HCT116 (cell line): ENCODE data around the gene TBC1D16. TPM values are rescaled to one million over a fixed set of nuclear protein-coding genes. Genes with fewer than 3 reads are reported as not detected.

Source experiments
- ATAC-seq: fragments of 200-7000 bp; cut with Tn5 transposase; 2 replicates; pipeline ENCODE4 v1.9.1; 2020; ENCODE audit warnings: mild to moderate bottlenecking, moderate library complexity
- BruUV-seq: library from RNA; stranded (reverse); fragments of 400-500 nt; replicated peaks from 2 replicates; lab custom pipeline; 2021; lab: Mats Ljungman, UMichigan
- CTCF ChIA-PET: fragments of 300-600 bp; sonication (Branson Sonifier 250); formaldehyde crosslinking; loops from one replicate; lab custom pipeline; 2021; ENCODE audit warnings: antibody characterized with exemption; lab: Charles Lee
- POLR2A ChIA-PET: fragments of 300-600, 350-600 bp; sonication (Branson Sonifier 250); formaldehyde crosslinking; loops from one replicate; lab custom pipeline; 2021; ENCODE audit warnings: antibody characterized with exemption; lab: Charles Lee
- RAD21 ChIA-PET, 2 experiments: fragments of 300-600 bp; sonication (Branson Sonifier 250); formaldehyde crosslinking; loops; one replicate each; lab custom pipeline; 2023; ENCODE audit warnings: low total read pairs in 2 of 2; ENCODE audit not compliant: uncharacterized antibody in 2 of 2, unreplicated experiment in 2 of 2, low non-redundant PET in 1 of 2; lab: Charles Lee
- DNase-seq: peaks from one replicate; pipeline ENCODE4 v3.0.0-alpha.2; 2010; ENCODE audit warnings: low read depth, low spot score
- H2AFZ ChIP-seq: fragments of 200-600 bp; shearing (Covaris generic), sonication (generic); 2 replicates; pipeline ENCODE4 v1.6.1; 2017; ENCODE audit warnings: low read depth, mixed run types, mixed read lengths, antibody characterized with exemption, low read length; ENCODE audit not compliant: poor library complexity, severe bottlenecking
- H3K27ac ChIP-seq: 2 replicates; pipeline ENCODE4 v1.5.1; 2012; ENCODE audit warnings: low read depth, low read length
- H3K27me3 ChIP-seq: fragments of 200-600 bp; sonication (generic); 2 replicates; pipeline ENCODE4 v1.6.1; 2016; ENCODE audit warnings: mixed run types, low read length, mixed read lengths; ENCODE audit not compliant: insufficient read depth
- H3K36me3 ChIP-seq, 2 experiments: fragments of 200-500 bp in 1 of 2; fragments of 200-600 bp in 1 of 2; sonication (Bioruptor generic) in 1 of 2; sonication (generic) in 1 of 2; 2 replicates each; pipeline versions ENCODE4 v1.5.1 to v1.6.1; 2014 to 2016; ENCODE audit warnings: low read length in 2 of 2, inconsistent platforms in 1 of 2, mixed read lengths in 1 of 2, mixed run types in 1 of 2; ENCODE audit not compliant: insufficient read depth in 2 of 2, control insufficient read depth in 1 of 2
- H3K4me1 ChIP-seq, 2 experiments: fragments of 200-600 bp in 1 of 2; sonication (generic) in 1 of 2; 2 replicates each; pipeline versions ENCODE4 v1.5.1 to v1.6.1; 2012 to 2017; ENCODE audit warnings: low read length in 2 of 2, inconsistent platforms in 1 of 2, mild to moderate bottlenecking in 1 of 2, mixed read lengths in 1 of 2, mixed run types in 1 of 2, moderate library complexity in 1 of 2; ENCODE audit not compliant: insufficient read depth in 2 of 2, control insufficient read depth in 1 of 2
- H3K4me2 ChIP-seq: fragments of 200-600 bp; sonication (generic); 2 replicates; pipeline ENCODE4 v1.6.1; 2017; ENCODE audit warnings: mixed run types, low read length, mixed read lengths
- H3K4me3 ChIP-seq, 2 experiments: fragments of 200-600 bp in 1 of 2; sonication (generic) in 1 of 2; replicated peaks in 1 of 2; 2 replicates each; pipeline ENCODE4 v1.5.1; 2011 to 2016; ENCODE audit warnings: low read length in 2 of 2, control low read depth in 1 of 2, low read depth in 1 of 2, mild to moderate bottlenecking in 1 of 2, mixed read lengths in 1 of 2, mixed run types in 1 of 2
- H3K79me2 ChIP-seq: fragments of 200-600 bp; sonication (generic); 2 replicates; pipeline ENCODE4 v1.6.1; 2017; ENCODE audit warnings: mild to moderate bottlenecking, mixed run types, low read length, moderate library complexity, mixed read lengths; ENCODE audit not compliant: insufficient read depth
- H3K9ac ChIP-seq: fragments of 200-600 bp; sonication (generic); 2 replicates; pipeline ENCODE4 v1.6.1; 2016; ENCODE audit warnings: low read length, mixed read lengths
- H3K9me2 ChIP-seq: fragments of 200-600 bp; sonication (generic), shearing (Covaris generic); 2 replicates; pipeline ENCODE4 v1.6.1; 2017; ENCODE audit warnings: mixed run types, mild to moderate bottlenecking, moderate library complexity; ENCODE audit not compliant: insufficient read depth
- H3K9me3 ChIP-seq, 2 experiments: fragments of 200-500 bp in 1 of 2; fragments of 200-600 bp in 1 of 2; sonication (Bioruptor generic) in 1 of 2; sonication (generic) in 1 of 2; 2 replicates each; pipeline ENCODE4 v1.6.1; 2014 to 2017; ENCODE audit warnings: low read length in 2 of 2, mixed read lengths in 2 of 2, inconsistent platforms in 1 of 2, low read depth in 1 of 2, mild to moderate bottlenecking in 1 of 2, mixed run types in 1 of 2, moderate library complexity in 1 of 2; ENCODE audit not compliant: control insufficient read depth in 1 of 2, insufficient read depth in 1 of 2
- H4K20me1 ChIP-seq: fragments of 200-600 bp; sonication (generic), shearing (Covaris generic); 2 replicates; pipeline ENCODE4 v1.6.1; 2017; ENCODE audit warnings: mixed run types, mild to moderate bottlenecking, moderate library complexity; ENCODE audit not compliant: insufficient read depth
- CEBPB ChIP-seq: IDR thresholded peaks from 2 replicates; pipeline ENCODE4 v1.6.1; 2012; ENCODE audit warnings: low read depth
- ELF1 ChIP-seq: IDR thresholded peaks from 2 replicates; pipeline ENCODE4 v1.6.1; 2012; ENCODE audit warnings: low read depth, borderline replicate concordance
- EZH2 ChIP-seq: fragments of 200-600 bp; sonication (generic); IDR thresholded peaks from 2 replicates; pipeline ENCODE4 v1.6.1; 2017; ENCODE audit warnings: antibody characterized with exemption, mixed run types
- FOSL1 ChIP-seq: IDR thresholded peaks from 2 replicates; pipeline ENCODE4 v1.6.1; 2012; ENCODE audit warnings: low read depth
- JUND ChIP-seq: IDR thresholded peaks from 2 replicates; pipeline ENCODE4 v1.6.1; 2012
- POLR2A ChIP-seq: IDR thresholded peaks from 2 replicates; pipeline ENCODE4 v1.7.0; 2011; ENCODE audit warnings: borderline replicate concordance; ENCODE audit not compliant: insufficient read depth, insufficient read length; ENCODE audit errors: extremely low read depth
- POLR2AphosphoS5 ChIP-seq: IDR thresholded peaks from 2 replicates; pipeline ENCODE4 v1.6.1; 2011; ENCODE audit warnings: mild to moderate bottlenecking, low read depth, low read length, moderate library complexity
- RAD21 ChIP-seq: IDR thresholded peaks from 2 replicates; pipeline ENCODE4 v1.6.1; 2012; ENCODE audit warnings: low read depth, mild to moderate bottlenecking
- SIN3A ChIP-seq: IDR thresholded peaks from 2 replicates; pipeline ENCODE4 v1.6.1; 2012; ENCODE audit warnings: low read depth
- SP1 ChIP-seq: IDR thresholded peaks from 2 replicates; pipeline ENCODE4 v1.6.1; 2012; ENCODE audit warnings: low read depth
- SRF ChIP-seq: IDR thresholded peaks from 2 replicates; pipeline ENCODE4 v1.6.1; 2012; ENCODE audit warnings: low read depth
- TCF7L2 ChIP-seq: IDR thresholded peaks from 2 replicates; pipeline ENCODE4 v1.7.0; 2011; ENCODE audit warnings: borderline replicate concordance, inconsistent platforms; ENCODE audit not compliant: insufficient read depth, insufficient read length; ENCODE audit errors: extremely low read depth
- YY1 ChIP-seq: IDR thresholded peaks from 2 replicates; pipeline ENCODE4 v1.6.1; 2011; ENCODE audit warnings: low read length, low read depth, moderate library complexity, mild to moderate bottlenecking; ENCODE audit not compliant: insufficient replicate concordance; ENCODE audit errors: extremely low read depth
- ZFX ChIP-seq: fragments of 450-650 bp; IDR thresholded peaks from 2 replicates; pipeline ENCODE4 v1.6.1; 2017
- ZNF274 ChIP-seq: fragments of 200-500 bp; sonication (Bioruptor generic); IDR thresholded peaks from 2 replicates; pipeline ENCODE4 v1.6.1; 2014; ENCODE audit warnings: mild to moderate bottlenecking, low read depth, low read length, inconsistent platforms
- intact Hi-C: fragments of 100-400 bp; cut with micrococcal nuclease; formaldehyde crosslinking; loops from 2 replicates; pipeline ENCODE4 v1.10.0; 2022
- total RNA-seq: library from RNA; stranded (reverse); gene quantifications from one replicate; pipeline ENCODE4 v1.2.1, GENCODE V29; 2021; ENCODE audit not compliant: unreplicated experiment
- TF ChIP-seq, protein P1 (sequence below): IDR thresholded peaks from 2 replicates; pipeline ENCODE4 v1.6.1; 2012
- TF ChIP-seq, protein P2 (sequence below): IDR thresholded peaks from 2 replicates; pipeline ENCODE4 v1.6.1; 2012
- TF ChIP-seq, protein P3 (sequence below): IDR thresholded peaks from 2 replicates; pipeline ENCODE4 v1.6.1; 2012; ENCODE audit warnings: low read depth
- TF ChIP-seq, protein P4 (sequence below), 3 experiments: fragments of 200-600 bp in 1 of 3; sonication (generic) in 1 of 3; IDR thresholded peaks in 2 of 3; conservative IDR thresholded peaks in 1 of 3; 2 replicates each; pipeline ENCODE4 v1.5.1; 2012 to 2017; ENCODE audit warnings: low read depth in 2 of 3, low read length in 2 of 3, antibody characterized with exemption in 1 of 3, borderline replicate concordance in 1 of 3, control low read depth in 1 of 3, mild to moderate bottlenecking in 1 of 3, mixed read lengths in 1 of 3, mixed run types in 1 of 3, moderate library complexity in 1 of 3; ENCODE audit not compliant: insufficient read depth in 1 of 3

The TBC1D16 gene
- total RNA-seq, 1 experiment from 2014 or later = 31.1 TPM

DNA sequence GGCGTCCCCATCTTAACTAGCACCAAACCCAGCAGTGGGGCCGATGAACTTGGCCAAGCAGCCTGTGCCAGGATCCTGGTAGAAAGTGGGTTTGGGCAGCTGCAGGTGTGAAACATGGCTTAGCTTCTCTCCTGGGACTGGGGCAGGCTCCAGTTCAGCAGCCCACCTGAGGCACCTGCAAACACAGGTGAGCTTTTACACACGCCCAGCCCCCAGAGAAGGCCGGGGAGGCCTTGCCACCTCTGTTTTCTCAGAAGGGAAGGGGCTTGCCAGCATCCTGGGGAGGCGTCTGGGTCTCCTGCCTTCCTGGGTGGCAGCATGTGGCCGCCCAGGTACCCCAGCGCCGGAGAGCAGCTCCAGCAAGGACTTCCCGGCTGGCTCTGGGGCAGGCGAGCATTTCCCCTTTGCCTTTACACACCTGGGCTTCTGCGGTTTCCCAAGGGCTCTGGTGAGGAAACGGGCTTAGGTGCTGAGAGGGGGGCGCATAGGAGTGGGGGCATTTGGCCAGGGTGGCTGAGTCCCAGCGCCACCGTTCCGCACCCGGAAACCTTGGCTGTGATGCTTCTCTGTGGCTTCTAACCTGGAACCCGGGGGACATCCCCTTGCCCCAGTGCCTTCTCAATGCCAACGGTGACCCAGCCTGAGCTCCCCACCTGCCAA, 114.8 kb downstream of the TBC1D16 start:
- no peak for DNase-seq
- Histone ChIP-seq H3K9me3 (no peaks in the 10 kb centered on the region), H3K9me2 (no peaks in the 10 kb centered on the region), H4K20me1 (no peaks in the 10 kb centered on the region), H3K9ac (no peak overlapping the region), H3K4me1 (peaks cover 42% of the 10 kb centered on the region in 2 experiments), H3K36me3 (no peaks in the 10 kb centered on the region), H3K27me3 (no peaks in the 10 kb centered on the region), H3K79me2 (no peaks in the 10 kb centered on the region), H3K4me2 (no peak overlapping the region), H2AFZ (no peak overlapping the region), H3K27ac (no peak overlapping the region), H3K4me3 (no peak overlapping the region)
- TF ChIP-seq POLR2AphosphoS5 = no peak
- no peak for TF ChIP-seq CEBPB
- TF ChIP-seq YY1 = no peak
- TF ChIP-seq, protein P1, sequence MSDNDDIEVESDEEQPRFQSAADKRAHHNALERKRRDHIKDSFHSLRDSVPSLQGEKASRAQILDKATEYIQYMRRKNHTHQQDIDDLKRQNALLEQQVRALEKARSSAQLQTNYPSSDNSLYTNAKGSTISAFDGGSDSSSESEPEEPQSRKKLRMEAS = no peak
- TF ChIP-seq JUND = no peak
- no peak for TF ChIP-seq ZNF274
- TF ChIP-seq EZH2 = no peak
- TF ChIP-seq FOSL1 = no peak
- no peak for TF ChIP-seq SIN3A
- TF ChIP-seq, protein P2, sequence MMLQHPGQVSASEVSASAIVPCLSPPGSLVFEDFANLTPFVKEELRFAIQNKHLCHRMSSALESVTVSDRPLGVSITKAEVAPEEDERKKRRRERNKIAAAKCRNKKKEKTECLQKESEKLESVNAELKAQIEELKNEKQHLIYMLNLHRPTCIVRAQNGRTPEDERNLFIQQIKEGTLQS = no peak
- TF ChIP-seq RAD21 = no peak
- TF ChIP-seq, protein P3, sequence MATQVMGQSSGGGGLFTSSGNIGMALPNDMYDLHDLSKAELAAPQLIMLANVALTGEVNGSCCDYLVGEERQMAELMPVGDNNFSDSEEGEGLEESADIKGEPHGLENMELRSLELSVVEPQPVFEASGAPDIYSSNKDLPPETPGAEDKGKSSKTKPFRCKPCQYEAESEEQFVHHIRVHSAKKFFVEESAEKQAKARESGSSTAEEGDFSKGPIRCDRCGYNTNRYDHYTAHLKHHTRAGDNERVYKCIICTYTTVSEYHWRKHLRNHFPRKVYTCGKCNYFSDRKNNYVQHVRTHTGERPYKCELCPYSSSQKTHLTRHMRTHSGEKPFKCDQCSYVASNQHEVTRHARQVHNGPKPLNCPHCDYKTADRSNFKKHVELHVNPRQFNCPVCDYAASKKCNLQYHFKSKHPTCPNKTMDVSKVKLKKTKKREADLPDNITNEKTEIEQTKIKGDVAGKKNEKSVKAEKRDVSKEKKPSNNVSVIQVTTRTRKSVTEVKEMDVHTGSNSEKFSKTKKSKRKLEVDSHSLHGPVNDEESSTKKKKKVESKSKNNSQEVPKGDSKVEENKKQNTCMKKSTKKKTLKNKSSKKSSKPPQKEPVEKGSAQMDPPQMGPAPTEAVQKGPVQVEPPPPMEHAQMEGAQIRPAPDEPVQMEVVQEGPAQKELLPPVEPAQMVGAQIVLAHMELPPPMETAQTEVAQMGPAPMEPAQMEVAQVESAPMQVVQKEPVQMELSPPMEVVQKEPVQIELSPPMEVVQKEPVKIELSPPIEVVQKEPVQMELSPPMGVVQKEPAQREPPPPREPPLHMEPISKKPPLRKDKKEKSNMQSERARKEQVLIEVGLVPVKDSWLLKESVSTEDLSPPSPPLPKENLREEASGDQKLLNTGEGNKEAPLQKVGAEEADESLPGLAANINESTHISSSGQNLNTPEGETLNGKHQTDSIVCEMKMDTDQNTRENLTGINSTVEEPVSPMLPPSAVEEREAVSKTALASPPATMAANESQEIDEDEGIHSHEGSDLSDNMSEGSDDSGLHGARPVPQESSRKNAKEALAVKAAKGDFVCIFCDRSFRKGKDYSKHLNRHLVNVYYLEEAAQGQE = no peak
- TF ChIP-seq ELF1 = no peak
- no peak for TF ChIP-seq SRF
- TF ChIP-seq TCF7L2 = no peak
- TF ChIP-seq, protein P4, sequence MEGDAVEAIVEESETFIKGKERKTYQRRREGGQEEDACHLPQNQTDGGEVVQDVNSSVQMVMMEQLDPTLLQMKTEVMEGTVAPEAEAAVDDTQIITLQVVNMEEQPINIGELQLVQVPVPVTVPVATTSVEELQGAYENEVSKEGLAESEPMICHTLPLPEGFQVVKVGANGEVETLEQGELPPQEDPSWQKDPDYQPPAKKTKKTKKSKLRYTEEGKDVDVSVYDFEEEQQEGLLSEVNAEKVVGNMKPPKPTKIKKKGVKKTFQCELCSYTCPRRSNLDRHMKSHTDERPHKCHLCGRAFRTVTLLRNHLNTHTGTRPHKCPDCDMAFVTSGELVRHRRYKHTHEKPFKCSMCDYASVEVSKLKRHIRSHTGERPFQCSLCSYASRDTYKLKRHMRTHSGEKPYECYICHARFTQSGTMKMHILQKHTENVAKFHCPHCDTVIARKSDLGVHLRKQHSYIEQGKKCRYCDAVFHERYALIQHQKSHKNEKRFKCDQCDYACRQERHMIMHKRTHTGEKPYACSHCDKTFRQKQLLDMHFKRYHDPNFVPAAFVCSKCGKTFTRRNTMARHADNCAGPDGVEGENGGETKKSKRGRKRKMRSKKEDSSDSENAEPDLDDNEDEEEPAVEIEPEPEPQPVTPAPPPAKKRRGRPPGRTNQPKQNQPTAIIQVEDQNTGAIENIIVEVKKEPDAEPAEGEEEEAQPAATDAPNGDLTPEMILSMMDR (IDR thresholded peaks at IDR 0.05 in 2 of 3, conservative IDR thresholded peaks at IDR 0.05 in 1 of 3; ENCODE audit: borderline replicate concordance in 1 of 3, insufficient read depth in 1 of 3, low read depth in 2 of 3, low read length in 2 of 3) = no peak
- TF ChIP-seq ZFX = no peak
- no peak for TF ChIP-seq POLR2A
- no peak for TF ChIP-seq SP1
- CTCF ChIA-PET = interaction anchor here (0.8 kb wide), 1 partner anchor 180 kb away, joined by 3 read pairs; no protein-coding TSS in a partner anchor
- POLR2A ChIA-PET = no interaction called here
- RAD21 ChIA-PET = no interaction called here
- no TSS peak for BruUV-seq
- intact Hi-C loops = no loop called here
- no peak for ATAC-seq
